ENCODE results near the gene RAPH1.
"Not testable (repeated sequence)": the region's sequence is repeated elsewhere in the genome, so short reads cannot be mapped to it uniquely, and the experiment has no call there.

Gene RAPH1

GRCh38 chr2:203510941-203511305 lies 24.2 kb downstream of the RAPH1 start:
- TF ChIP-seq TAF1 (IDR thresholded peaks at IDR 0.05; ENCODE audit: borderline replicate concordance, low read depth, low read length) (no peak), POLR2A (IDR thresholded peaks at IDR 0.05; ENCODE audit: low read depth, low read length) (no peak), POLR2AphosphoS5 (IDR thresholded peaks at IDR 0.05; ENCODE audit: low read depth, low read length) (no peak)
- no peak for FAIRE-seq

DNA sequence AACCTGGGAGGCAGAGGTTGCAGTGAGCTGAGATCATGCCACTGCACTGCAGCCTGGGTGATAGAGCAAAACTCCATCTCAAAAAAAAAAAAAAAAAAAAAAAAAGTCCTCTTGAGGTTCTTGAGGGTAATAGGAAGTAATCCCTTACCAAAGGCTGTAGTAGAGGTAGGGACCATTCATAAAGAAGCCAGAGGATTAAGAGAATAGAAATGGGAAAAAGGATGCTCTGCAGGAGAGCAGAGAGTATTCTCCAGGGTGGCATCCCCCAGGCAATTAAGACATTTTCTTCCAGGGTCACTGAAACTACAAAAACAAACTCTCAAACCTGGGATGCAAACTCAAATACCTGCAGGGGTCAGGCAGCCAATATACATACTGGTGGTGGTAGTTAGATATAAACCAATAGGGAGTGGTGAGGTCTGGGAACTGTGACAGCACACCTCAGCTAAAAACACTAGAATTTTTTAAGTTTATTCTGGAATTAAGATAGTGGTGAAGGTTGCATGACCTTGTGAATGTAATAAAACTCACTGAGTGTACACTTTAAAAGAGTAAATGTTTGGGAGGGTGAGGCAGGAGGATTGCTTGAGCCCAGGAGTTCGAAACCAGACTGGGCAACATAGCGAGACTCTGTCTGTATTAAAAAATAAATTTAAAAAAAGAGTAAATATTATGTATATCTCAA lies 24.7 kb downstream of the RAPH1 start:
- no peak for DNase-seq (ENCODE audit: insufficient read length)
- TF ChIP-seq TAF1 (IDR thresholded peaks at IDR 0.05; ENCODE audit: borderline replicate concordance, low read depth, low read length): no peak
- FAIRE-seq: no peak

More at GRCh38 chr2:203510941-203511305, 24.2 kb downstream of the RAPH1 start:
- DNase-seq (ENCODE audit: insufficient read length): no peak

DNA sequence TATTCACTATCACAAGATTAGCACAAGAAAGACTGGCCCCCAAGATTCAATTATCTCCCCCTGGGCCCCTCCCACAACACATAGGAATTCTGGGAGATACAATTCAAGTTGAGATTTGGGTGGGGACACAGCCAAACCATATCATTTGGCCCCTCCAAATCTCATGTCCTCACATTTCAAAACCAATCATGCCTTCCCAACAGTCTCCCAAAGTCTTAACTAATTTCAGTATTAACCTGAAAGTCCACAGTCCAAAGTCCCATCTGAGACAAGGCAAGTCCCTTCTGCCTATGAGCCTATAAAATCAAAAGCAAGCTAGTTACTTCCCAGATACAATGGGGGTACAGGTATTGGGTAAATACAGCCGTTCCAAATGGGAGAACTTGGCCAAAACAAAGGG lies 31.6 kb downstream of the RAPH1 start:
- DNase-seq (ENCODE audit: insufficient read length); FAIRE-seq: not testable (repeated sequence)

DNA sequence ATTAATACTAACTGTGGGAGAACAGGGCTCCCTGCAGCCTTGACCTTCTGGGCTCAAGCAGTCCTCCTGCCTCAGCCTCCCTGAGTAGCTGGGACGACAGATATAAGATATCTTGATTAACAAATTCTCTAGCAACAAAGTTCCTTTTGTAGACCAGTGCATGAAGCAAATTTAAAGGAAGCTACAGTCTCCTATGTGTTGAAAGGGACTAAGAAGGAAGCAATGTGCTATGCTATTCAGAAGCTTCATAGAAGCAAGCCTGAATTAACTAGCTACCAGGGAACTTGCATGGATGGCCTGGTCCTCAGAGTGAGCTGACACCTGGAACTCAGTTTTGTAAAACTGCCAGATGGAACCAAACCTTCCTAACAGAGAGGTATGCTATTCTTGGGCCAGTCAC lies 33.2 kb downstream of the RAPH1 start:
- FAIRE-seq (peak; percentile 69), DNase-seq (ENCODE audit: insufficient read length) (no peak)
- TF ChIP-seq TAF1 (IDR thresholded peaks at IDR 0.05; ENCODE audit: borderline replicate concordance, low read depth, low read length) (no peak), POLR2AphosphoS5 (IDR thresholded peaks at IDR 0.05; ENCODE audit: low read depth, low read length) (no peak), POLR2A (IDR thresholded peaks at IDR 0.05; ENCODE audit: low read depth, low read length) (no peak)

GRCh38 chr2:203500951-203501350 lies 34.1 kb downstream of the RAPH1 start:
- DNase-seq (ENCODE audit: insufficient read length): no peak
- FAIRE-seq: no peak
- TF ChIP-seq TAF1 (IDR thresholded peaks at IDR 0.05; ENCODE audit: borderline replicate concordance, low read depth, low read length): no peak
- no peak for TF ChIP-seq POLR2A (IDR thresholded peaks at IDR 0.05; ENCODE audit: low read depth, low read length)
- no peak for TF ChIP-seq POLR2AphosphoS5 (IDR thresholded peaks at IDR 0.05; ENCODE audit: low read depth, low read length)

- DNase-seq (ENCODE audit: insufficient read length): no peak
- TF ChIP-seq POLR2A (IDR thresholded peaks at IDR 0.05; ENCODE audit: low read depth, low read length) (no peak), POLR2AphosphoS5 (IDR thresholded peaks at IDR 0.05; ENCODE audit: low read depth, low read length) (no peak), TAF1 (IDR thresholded peaks at IDR 0.05; ENCODE audit: borderline replicate concordance, low read depth, low read length) (no peak)
- no peak for FAIRE-seq
Observed at GRCh38 chr2:203500297-203500696, 34.8 kb downstream of the RAPH1 start.

GRCh38 chr2:203498161-203498560 lies 36.9 kb downstream of the RAPH1 start:
- DNase-seq (ENCODE audit: insufficient read length) (no peak), FAIRE-seq (peak; percentile 5)
- no peak for TF ChIP-seq POLR2A (IDR thresholded peaks at IDR 0.05; ENCODE audit: low read depth, low read length)
- TF ChIP-seq POLR2AphosphoS5 (IDR thresholded peaks at IDR 0.05; ENCODE audit: low read depth, low read length): no peak

DNA sequence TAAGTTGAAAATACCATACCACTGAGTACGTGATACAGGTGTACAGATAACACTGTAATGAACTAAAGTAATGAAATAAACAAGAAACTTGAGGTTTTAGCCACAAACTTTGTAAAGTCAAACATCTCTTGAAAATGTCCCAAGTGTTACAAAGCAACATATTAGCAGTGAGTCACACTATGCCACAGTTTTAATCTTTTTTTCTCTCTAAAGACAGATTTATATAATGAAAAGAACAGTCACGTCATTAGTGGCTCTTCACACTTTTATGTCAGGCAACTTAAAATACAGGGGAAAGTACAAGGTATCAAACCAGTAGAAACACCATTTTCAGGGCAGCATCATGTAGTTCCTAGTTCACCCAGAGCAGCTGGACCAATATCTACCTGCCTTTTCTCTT lies 42.1 kb downstream of the RAPH1 start:
- FAIRE-seq (peak; percentile 42), DNase-seq (ENCODE audit: insufficient read length) (no peak)
- no peak for TF ChIP-seq TAF1 (IDR thresholded peaks at IDR 0.05; ENCODE audit: borderline replicate concordance, low read depth, low read length)
- TF ChIP-seq POLR2AphosphoS5 (IDR thresholded peaks at IDR 0.05; ENCODE audit: low read depth, low read length): no peak
- TF ChIP-seq POLR2A (IDR thresholded peaks at IDR 0.05; ENCODE audit: low read depth, low read length): no peak

DNA sequence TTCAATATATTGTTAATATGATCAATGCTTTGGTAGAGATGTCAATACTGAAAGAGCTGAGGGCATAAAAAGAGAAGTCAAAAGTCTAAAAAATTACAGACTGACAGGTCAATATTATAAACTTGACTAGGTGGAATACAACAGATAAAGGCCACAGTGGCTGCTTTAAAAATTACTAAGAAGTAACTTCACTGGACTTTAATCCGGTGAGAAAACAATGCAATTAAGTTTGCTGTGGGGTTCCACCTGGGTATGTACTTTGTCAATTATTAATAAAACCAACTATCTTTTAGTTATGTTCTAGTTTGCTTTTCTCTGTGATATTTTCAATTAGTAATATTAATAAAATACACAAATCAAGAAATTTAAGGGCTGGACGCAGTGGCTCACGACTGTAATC lies 44.7 kb downstream of the RAPH1 start:
- no peak for DNase-seq (ENCODE audit: insufficient read length)
- no peak for FAIRE-seq
- TF ChIP-seq POLR2A (IDR thresholded peaks at IDR 0.05; ENCODE audit: low read depth, low read length): no peak

DNA sequence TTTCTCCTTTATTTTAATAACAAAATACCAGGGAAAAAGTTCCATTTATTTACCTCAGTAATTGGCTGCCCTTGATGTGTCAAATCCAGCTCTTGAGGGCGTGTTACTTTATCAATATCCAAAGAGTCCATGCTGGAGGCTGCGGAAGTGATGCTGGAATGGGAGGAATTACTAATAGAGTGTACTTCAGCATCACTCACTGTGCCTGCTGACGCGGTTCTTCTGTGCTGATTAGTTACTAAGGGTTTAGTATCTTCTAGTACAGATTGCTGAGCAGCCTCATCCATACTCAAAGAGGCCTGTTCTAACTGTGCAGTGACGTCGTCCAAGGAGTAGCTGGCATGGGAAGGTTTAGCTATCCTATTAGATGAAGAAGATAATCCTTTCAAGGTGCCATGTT lies 45.6 kb downstream of the RAPH1 start:
- FAIRE-seq: no peak

DNA sequence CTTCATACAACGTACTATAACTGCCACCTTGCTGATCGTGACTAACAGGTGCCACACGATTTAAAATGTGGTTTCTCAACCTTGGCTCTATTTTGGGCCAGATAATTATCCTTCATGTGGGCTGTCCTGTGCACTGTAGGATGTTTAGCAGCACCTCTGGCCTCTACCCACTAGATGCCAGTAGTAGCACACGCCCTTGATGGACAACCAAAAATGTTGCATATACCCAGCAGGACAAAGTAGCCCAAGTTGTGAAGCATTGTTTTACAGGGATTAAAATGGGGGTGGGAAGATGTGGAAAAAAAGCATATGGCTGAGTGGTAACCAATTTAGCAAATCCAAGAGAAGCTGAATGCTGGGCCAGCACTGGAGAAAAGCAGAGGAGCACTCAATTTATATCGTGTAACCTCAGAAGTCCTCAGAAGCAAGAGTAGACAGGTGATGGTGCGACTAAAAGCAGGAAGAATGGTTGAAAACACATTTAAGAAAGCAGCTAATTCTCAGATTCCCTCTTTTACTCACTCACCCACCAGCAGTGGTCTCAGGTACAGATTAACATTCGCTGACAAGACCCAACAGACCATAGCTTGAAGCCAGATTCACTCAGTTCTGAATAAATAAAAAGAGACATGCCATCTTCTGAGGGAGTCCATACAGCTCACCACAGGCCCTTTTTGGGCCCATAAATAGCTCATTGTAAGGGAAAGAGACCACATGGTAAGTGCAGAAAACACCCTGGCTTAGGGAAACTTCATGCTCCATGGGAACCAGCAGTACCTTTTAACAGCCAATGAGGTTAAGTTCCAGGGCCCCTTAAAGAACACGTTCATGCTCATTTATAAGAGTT lies 50.6 kb downstream of the RAPH1 start:
- TF ChIP-seq TAF1 (IDR thresholded peaks at IDR 0.05; ENCODE audit: borderline replicate concordance, low read depth, low read length): no peak
- no peak for TF ChIP-seq POLR2AphosphoS5 (IDR thresholded peaks at IDR 0.05; ENCODE audit: low read depth, low read length)
- no peak for TF ChIP-seq POLR2A (IDR thresholded peaks at IDR 0.05; ENCODE audit: low read depth, low read length)
- peak; percentile 98 for FAIRE-seq
- DNase-seq (ENCODE audit: insufficient read length): no peak

More for the DNA sequence above, 45.6 kb downstream of the RAPH1 start:
- DNase-seq (ENCODE audit: insufficient read length): no peak
- TF ChIP-seq POLR2A (IDR thresholded peaks at IDR 0.05; ENCODE audit: low read depth, low read length) (no peak), POLR2AphosphoS5 (IDR thresholded peaks at IDR 0.05; ENCODE audit: low read depth, low read length) (no peak), TAF1 (IDR thresholded peaks at IDR 0.05; ENCODE audit: borderline replicate concordance, low read depth, low read length) (no peak)

GRCh38 chr2:203480623-203481022 lies 54.5 kb downstream of the RAPH1 start:
- TF ChIP-seq POLR2A (IDR thresholded peaks at IDR 0.05; ENCODE audit: low read depth, low read length) (no peak), POLR2AphosphoS5 (IDR thresholded peaks at IDR 0.05; ENCODE audit: low read depth, low read length) (no peak)
- no peak for FAIRE-seq
- no peak for DNase-seq (ENCODE audit: insufficient read length)

Data from GM12892 (cell line).